Measurements from ENCODE around the gene UGGT2. TPM values are rescaled to one million over a fixed set of nuclear protein-coding genes. Genes with fewer than 3 reads are reported as not detected.

The UGGT2 gene
- total and polyA plus RNA-seq, 2 of the 13 experiments (the other 11 are each of a cell fraction or from before 2014, with no cell fraction given) = 13.2 to 27.1 TPM

DNA sequence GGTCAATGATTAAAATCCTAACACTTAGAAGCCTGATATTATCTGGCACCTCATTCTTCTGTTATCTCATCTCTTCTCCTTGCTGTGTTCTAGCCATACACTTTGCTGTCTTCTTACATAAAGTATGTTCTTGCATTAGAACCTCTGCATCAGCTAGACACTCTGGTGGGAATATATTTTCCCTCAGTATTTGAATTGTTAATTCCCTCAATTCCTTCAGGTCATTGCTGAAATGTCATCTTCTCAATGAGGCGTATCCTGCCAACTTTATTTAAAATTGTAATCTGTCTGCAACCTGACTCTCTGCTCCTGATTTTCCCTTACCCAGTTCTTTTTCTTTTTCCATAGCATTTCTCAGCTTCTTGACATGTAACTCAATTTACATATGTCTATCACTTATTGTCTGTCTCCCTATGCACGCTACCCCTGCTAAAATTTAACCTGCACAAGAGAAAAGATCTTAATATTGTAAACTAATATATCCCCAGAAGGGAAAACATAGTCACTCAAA, 138.2 kb downstream of the UGGT2 start:
- no peak for ATAC-seq
- in situ Hi-C loops (cut with HindIII; ENCODE audit: extremely low pct_ligation_motif_present, low pct_unique_long_range_greater_than_20kb) (no loop called here), intact Hi-C loops (cut with micrococcal nuclease; ENCODE audit: unreplicated experiment) (no loop called here)
- Histone ChIP-seq H4K20me1 (ENCODE audit: insufficient read depth, low read length) (no peaks in the 10 kb centered on the region), H3K27me3 (ENCODE audit: control insufficient read depth in 1 of 2, insufficient read depth in 2 of 2, low read length in 2 of 2) (no peaks in the 10 kb centered on the region), H3K4me3 (replicated peaks in 1 of 3; ENCODE audit: insufficient read depth in 1 of 3, low read depth in 2 of 3, low read length in 3 of 3) (no peak overlapping the region), H3K9ac (ENCODE audit: insufficient read depth, low read depth, low read length) (no peak overlapping the region), H3K79me2 (ENCODE audit: insufficient read depth, low read length) (no peaks in the 10 kb centered on the region), H2AFZ (ENCODE audit: low read length) (no peak overlapping the region), H3K4me2 (ENCODE audit: low read depth, low read length) (no peak overlapping the region), H3K9me3 (ENCODE audit: low read length) (no peaks in the 10 kb centered on the region), H3K4me1 (ENCODE audit: insufficient read depth, low read length) (no peaks in the 10 kb centered on the region), H3K36me3 (replicated peaks in 1 of 2; ENCODE audit: control insufficient read depth in 1 of 2, insufficient read depth in 2 of 2, low read length in 2 of 2) (no peaks in the 10 kb centered on the region), H3K27ac (ENCODE audit: extremely low read length, insufficient read depth, low read length) (no peak overlapping the region)
- DNase-seq (ENCODE audit: low spot score) = no peak
- BruUV-seq (replicated peaks) = no TSS peak
- WGBS (ENCODE audit: low lambda C conversion rate) = 100% methylated on average over 2 of the region's 2 CpGs
- no peak for FAIRE-seq
- POLR2A ChIA-PET = no interaction called here
- CTCF ChIA-PET (ENCODE audit: low intra/inter-chr PET ratio, low total read pairs) = no interaction called here
- TF ChIP-seq ZNF660 (CRISPR knock-in tag; IDR thresholded peaks at IDR 0.05; ENCODE audit: borderline replicate concordance, low read depth) (no peak), ZNF563 (CRISPR knock-in tag; IDR thresholded peaks at IDR 0.05) (no peak), XBP1 (CRISPR knock-in tag; IDR thresholded peaks at IDR 0.05) (no peak), CHCHD3 (CRISPR knock-in tag; IDR thresholded peaks at IDR 0.05) (no peak), MTA3 (CRISPR knock-in tag; IDR thresholded peaks at IDR 0.05) (no peak), ZNF446 (CRISPR knock-in tag; IDR thresholded peaks at IDR 0.05) (no peak), KDM2A (CRISPR knock-in tag; IDR thresholded peaks at IDR 0.05; ENCODE audit: borderline replicate concordance, low read depth) (no peak), PITX1 (CRISPR knock-in tag; IDR thresholded peaks at IDR 0.05) (no peak), ZNF253 (CRISPR knock-in tag; IDR thresholded peaks at IDR 0.05; ENCODE audit: borderline replicate concordance) (no peak), FLYWCH1 (CRISPR knock-in tag; IDR thresholded peaks at IDR 0.05) (no peak), CENPT (CRISPR knock-in tag; IDR thresholded peaks at IDR 0.05; ENCODE audit: low read depth) (no peak), CBX1 (IDR thresholded peaks at IDR 0.05; ENCODE audit: low read depth) (no peak), MTA1 (CRISPR knock-in tag; IDR thresholded peaks at IDR 0.05; ENCODE audit: borderline replicate concordance) (no peak), NFYB (CRISPR knock-in tag; IDR thresholded peaks at IDR 0.05) (no peak), ZNF614 (CRISPR knock-in tag; IDR thresholded peaks at IDR 0.05; ENCODE audit: borderline replicate concordance) (no peak), ZNF878 (CRISPR knock-in tag; IDR thresholded peaks at IDR 0.05) (no peak)
- TF ChIP-seq, protein P1, sequence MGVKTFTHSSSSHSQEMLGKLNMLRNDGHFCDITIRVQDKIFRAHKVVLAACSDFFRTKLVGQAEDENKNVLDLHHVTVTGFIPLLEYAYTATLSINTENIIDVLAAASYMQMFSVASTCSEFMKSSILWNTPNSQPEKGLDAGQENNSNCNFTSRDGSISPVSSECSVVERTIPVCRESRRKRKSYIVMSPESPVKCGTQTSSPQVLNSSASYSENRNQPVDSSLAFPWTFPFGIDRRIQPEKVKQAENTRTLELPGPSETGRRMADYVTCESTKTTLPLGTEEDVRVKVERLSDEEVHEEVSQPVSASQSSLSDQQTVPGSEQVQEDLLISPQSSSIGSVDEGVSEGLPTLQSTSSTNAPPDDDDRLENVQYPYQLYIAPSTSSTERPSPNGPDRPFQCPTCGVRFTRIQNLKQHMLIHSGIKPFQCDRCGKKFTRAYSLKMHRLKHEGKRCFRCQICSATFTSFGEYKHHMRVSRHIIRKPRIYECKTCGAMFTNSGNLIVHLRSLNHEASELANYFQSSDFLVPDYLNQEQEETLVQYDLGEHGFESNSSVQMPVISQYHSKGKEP (CRISPR knock-in tag; IDR thresholded peaks at IDR 0.05) = no peak
- TF ChIP-seq, protein P2, sequence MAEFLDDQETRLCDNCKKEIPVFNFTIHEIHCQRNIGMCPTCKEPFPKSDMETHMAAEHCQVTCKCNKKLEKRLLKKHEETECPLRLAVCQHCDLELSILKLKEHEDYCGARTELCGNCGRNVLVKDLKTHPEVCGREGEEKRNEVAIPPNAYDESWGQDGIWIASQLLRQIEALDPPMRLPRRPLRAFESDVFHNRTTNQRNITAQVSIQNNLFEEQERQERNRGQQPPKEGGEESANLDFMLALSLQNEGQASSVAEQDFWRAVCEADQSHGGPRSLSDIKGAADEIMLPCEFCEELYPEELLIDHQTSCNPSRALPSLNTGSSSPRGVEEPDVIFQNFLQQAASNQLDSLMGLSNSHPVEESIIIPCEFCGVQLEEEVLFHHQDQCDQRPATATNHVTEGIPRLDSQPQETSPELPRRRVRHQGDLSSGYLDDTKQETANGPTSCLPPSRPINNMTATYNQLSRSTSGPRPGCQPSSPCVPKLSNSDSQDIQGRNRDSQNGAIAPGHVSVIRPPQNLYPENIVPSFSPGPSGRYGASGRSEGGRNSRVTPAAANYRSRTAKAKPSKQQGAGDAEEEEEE (CRISPR knock-in tag; IDR thresholded peaks at IDR 0.05; ENCODE audit: borderline replicate concordance) = no peak
